NT2/D1 (cell line): ENCODE data around the gene CALD1.

ENCODE experiments used
- SUZ12 ChIP-seq: IDR thresholded peaks from 2 replicates; pipeline ENCODE4 v1.6.1; 2011; ENCODE audit not compliant: insufficient read length, insufficient read depth; ENCODE audit errors: extremely low read depth
- YY1 ChIP-seq: IDR thresholded peaks from 2 replicates; pipeline ENCODE4 v1.6.1; 2011; ENCODE audit not compliant: insufficient read length, insufficient read depth
- ZNF274 ChIP-seq: IDR thresholded peaks from 2 replicates; pipeline ENCODE4 v1.6.1; 2011; ENCODE audit warnings: mild to moderate bottlenecking, low read depth, low read length

DNA sequence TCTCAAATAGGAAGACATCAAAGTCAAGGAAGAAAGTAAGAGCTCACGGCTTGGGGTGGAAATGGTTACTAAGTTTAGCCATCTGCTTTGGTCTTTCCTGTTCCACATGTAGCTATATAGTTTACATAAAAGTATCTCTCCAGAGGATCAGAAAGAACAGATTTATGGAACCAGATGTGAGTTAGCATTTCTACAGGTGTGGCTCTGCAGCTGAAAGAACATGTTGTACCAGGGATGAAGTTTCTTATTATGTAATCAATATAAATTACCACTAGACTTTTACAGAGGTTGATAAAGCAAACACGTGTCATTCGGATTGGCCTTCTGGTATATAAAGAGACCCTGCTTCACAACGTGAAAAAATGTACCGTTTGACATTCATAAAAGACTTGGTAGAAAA is 19.9 kb downstream of the CALD1 start:
- TF ChIP-seq ZNF274 (no peak), YY1 (no peak), SUZ12 (no peak)
